GM19463 (cell line): ENCODE measurements around the gene RHOT2.

Experiments
- ATAC-seq: cut with Tn5 transposase; IDR thresholded peaks from one replicate; pipeline ENCODE4 v1.9.1; 2021; ENCODE audit warnings: mild to moderate bottlenecking, moderate library complexity; ENCODE audit not compliant: unreplicated experiment

The RHOT2 gene

DNA sequence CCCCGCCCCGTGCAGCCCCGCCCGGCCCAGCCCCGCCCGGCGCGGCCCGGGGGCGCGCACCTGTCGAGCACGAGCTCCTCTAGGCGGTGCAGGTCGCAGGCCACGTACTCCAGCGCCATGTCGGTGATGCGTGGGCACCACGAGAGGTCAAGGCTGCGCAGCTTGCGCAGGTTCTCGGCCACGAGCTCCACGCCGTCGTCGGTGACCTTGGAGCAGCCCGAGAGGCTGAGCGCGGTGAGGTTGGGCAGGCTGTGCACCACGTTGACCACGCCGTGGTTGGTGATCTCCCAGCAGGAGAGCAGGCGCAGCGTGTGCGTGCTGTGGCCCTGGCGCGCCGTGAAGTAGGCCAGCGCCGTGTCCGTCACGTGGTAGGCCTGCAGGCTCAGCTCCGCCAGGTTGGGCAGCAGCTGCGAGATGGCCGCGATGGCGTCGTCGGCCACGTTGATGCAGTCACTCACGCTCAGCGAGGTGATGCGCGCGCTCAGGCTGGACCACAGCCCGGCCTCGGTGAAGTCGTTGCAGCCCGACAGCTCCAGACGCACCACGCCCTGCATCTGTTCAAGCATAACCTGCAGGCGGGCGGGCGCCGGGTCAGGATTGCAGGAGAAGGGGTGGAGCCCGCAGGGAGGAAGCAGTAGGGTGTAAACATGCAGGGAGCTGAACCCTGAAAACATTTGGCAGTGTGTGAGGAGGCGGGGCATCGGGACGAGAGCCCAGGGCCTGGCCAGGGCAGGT, 27.6 kb downstream of the RHOT2 start:
- ATAC-seq: no peak

DNA sequence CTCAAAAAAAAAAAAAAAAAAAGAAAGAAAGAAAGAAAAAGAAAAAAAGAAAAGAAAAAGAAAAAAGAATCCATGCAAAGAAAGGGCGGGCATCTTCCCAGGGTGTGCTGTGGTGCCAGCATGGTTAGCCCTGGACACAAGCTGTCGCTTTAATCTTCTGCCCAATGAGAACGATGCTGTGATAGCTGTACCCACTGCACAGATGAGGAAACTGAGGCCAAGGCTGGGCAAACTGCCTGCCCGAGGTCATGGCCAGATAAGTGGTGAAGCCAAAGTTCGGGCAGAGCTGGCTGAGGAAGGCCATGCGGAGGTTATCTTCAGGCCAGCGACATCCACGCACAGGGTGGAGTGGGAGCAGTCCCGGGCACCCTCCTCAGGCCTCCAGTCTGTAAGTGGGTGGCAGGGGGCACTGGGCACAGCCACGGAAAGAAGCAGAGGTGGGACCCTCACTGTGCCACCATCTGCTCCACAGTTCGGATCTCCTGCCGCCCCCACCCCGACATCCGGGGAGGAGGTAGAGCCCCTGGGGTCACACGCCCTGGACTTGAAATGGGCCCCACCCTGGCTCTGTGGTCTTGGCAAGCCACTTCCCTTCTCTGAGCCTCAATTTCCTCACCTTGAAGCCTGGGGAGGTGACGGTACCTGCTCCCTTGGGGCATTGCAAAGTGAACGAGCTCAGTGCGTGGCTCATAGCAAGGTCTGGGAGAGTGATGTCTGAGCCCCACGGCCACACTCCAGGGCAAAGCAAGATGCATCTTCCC, 31.2 kb downstream of the RHOT2 start:
- no peak for ATAC-seq

DNA sequence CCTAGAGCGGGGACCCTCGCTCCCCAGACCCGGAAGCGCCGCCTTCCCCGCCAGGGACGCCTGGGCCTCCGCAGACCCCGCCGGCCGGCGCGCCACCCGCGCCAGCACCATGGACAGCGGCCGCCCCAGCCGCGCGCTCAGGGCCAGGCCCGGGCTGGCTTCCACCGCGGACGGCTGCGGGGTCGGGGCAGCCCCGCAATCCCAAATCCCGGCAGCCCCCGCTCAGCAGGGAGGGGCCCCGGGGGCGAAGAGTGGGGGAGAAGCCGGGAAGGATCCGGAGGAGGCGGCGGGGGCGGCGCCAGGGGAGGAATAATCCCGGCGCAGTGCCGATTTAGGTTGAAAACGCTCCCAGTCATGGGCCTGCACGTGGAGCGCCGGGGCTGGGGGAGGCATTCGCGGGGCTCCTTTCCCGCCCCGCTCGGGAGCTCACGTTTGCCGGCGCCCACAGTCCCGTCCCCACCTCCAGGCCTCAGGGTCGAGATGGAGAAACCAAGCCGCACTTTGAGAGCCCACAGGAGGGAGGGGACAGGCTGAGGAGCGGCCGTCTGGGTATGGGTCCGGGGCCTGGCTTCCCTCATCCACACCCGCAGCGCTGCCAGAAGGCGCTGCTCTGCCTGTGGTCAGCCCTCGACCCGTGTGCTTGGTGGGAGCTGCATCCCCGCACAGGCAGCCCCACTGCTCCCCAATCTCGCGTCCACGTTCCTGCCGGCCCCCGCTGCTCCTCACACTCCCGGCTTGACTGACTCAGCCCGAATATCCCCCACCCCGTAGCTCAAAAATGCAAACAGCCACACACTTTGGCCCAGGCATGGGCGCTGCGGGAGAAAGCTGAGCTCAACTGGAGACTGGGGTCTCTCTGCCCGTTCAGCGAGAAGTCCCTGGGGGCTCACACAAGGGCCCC, 33.0 kb downstream of the RHOT2 start:
- ATAC-seq: no peak

DNA sequence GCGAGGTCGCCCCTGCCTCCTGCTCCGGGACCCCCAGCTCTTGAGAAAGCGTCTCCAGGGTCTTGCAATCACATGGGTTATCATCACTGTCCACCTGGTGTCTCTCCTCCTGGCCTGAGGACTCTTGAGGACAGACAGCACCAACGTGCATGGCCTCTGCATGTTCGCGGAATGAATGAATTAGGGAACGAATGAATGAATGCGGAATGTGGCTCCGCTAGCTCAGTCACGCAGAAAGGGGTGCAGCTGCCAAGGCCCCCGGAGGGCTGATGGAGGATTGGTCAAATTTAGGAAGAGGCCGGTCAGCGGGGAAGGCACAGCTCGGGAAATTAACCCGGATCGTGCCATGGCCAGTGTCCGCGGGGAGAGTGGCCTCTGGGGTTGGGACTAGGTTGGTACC, 34.4 kb downstream of the RHOT2 start:
- ATAC-seq: no peak

DNA sequence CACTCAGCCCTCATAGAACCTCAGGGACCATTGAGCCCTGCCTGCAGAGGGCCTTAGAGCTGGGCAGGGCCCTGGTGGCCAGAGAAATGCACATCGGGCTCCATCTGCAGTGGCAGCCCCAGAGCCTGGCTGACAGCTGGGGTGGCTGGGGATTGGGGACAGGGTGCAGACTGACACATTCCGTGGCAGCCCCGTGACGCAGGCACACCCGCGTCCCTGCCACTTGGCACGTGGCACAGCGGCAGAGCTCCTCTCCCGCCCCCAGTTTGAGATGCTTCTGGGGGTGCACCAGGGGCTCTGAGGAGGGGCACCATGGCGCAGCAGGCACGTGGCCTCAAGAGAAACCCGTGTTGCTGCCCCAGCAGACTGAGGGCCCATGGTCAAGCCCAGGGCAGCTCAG, 35.5 kb downstream of the RHOT2 start:
- ATAC-seq: no peak

DNA sequence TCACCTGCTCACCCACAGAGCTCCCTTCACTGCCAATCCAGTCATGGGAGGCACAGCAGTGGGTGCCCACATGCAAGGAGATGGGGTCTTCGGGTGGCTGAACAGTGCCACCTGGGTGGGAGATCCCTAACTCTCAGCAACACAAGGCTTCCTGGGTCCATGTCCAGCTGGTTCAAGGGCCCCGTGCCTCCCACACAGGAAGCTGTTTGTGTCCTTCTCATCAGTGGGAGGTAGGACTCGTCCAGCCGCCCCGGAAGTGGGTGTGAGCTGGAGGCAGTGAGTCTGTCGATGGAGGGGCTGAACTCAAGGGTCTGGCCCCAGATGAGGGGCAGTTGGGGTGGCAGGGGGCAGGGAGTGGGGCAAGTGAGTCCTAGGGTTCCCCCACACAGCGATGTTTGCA, 36.1 kb downstream of the RHOT2 start:
- no peak for ATAC-seq

DNA sequence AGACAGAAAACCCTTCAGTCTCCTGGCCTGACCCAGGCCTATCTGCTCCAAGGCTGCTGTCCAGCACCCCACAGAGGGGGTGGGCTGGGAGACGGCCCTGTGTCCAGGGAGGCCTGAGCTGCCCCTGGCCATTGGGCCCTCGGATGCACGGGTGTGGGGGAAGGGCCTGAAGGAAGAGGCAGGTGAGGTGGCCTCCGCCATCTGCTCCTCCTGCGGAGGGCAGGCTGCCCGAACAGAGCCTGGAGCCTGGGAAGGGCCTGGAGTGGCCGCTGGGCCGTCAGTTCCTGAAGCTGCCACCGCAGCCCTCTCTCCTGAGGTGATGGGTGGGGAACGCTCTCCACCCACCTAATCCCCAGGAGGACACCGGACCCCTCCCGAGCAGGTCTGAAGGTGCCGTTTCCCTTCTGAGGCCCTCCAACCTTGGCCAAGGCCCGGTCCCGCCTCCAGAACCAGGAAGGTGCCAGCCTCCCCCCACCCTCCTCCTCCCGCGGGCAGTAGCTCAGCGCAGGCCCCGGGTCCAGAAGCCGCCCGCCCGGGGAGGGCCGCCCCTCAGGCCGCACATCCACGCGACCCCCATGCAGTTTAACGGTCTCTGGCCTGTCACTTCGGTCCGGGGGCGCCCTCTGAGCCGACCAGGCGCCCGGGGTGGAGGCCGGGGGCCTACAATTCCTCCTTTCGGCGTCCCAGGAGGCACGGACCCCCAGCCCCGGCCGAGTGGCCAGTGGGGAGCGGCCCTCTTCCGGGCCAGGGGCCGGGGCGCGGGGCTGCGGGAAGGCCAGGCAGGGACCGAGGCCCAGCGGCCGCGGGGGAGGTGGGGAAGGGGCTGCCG, 36.8 kb downstream of the RHOT2 start:
- ATAC-seq: no peak

DNA sequence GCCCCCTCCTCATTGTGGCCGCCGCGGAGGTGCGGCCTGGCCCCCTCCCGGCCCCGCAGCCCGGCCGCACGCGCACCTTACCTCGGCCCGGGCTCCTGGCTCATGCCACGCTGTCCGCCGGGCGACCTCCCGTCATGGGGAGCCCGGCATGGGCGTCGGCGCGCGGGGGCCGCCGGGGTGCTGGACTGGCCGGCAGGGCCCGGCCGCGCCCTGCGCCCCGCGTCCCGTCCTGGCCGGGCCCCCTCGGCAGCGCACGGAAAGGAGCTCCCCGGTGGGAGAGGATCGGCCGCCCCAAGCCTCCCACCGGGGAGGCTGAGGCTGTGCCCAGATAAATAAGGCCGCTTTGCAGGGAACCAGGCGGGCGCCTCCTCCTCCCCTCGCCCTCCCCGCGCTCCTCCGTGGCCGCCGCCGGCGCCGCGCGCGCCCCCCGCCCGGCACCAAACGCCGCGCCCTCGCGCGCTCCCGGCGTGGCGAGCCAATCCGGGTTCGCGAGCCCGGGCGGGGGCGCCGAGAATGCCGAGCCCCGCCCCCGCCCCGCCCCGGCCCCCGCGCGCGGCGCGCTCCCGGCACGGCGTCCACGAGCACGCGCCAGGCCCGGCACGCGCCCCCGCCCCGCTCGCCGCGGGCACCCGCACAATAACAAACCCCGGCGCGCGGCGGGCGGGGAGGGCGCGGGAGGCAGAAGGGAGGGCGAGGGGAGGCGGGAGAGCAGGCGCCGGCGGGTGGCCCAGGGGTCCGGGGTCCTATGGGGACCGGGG, 37.7 kb downstream of the RHOT2 start, which contains the start of gene FBXL16:
Gene FBXL16, minus strand, starts transcription at position 371 of the 758 bp plus-strand sequence. CDS start 8,396 bp downstream, outside the sequence.
- ATAC-seq: no peak

DNA sequence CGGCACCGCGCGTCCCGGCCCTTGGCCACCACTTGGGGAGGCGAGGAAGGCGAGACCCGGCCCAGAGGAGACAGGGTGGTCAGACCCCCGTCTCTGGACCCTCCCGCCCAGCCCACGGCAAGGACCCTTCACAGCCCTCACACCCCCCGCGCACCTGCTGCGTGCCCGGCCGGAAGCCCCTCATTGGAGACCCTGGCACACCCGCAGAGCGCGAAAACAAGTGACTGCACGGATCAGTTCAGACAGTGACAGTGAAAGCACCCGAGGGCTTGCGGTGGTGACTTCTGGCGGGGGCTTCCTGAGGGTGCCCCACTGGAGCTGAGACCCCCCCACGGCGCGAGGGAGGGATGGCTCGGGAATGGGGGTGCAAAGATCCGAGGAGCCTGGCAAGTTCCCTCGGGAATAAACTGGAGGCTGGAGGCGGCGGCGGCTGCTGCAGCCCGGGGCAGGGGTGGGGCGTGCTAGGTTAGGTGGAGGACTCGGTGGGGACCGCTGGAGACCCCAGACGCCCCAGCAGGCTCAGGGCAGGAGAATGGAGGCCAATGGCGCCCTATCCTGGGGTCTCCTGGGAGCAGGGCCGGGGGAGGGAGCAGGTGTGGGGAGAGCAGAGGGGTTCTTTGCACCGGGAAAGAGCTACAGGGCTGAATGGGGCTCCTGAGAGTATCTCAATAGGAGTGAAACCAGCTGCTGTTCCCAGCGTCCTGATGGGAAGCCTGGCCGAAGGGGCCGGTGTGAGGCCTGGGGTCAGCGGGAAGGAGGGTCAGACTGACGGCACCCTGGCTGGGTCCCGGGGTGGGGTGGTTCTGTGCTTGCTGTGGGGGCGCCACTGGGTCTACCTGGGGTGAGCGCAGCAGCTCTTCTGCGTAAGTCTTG, 38.5 kb downstream of the RHOT2 start:
- ATAC-seq: no peak

DNA sequence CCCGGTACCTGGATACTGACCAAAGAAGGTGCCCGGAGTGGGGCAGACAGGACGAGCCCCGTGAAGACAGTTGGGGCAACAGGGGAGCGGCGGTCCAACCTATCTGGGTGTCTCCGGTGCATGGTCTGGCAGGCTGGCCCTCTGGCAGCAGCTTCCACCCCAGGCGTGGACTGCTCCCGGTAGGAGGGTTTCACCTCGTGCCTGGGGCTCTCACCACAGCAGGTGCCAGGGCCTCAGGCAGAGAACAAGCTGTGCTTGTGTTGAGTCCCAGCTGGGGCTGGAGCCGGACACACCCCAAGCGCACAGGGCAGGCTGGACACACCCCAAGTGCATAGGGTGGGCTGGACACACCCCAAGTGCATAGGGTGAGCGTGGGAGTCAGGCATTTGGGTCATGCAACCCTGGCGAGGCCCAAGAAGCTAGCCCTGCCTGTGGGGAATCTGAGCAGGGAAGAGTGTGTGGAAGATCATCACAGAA, 39.2 kb downstream of the RHOT2 start:
- no peak for ATAC-seq

DNA sequence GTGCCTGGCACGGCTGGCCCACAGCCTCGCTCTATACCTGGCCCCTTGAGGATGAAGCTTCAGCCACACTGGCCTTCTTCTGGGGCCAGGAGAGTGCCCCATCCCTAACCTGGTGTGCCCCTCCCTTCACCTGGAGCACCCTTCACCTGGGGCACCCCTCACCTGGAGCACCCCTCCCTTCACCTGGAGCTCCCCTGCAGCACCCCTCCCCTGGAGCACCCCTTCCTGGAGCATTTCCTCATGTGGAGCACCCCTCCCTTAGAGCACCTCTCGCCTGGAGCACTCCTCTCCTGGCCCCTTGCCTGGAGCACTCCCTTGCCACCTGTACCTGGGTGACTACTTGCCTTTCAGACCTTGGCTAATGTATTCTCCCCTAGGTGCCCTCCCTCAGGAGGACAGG, 40.1 kb downstream of the RHOT2 start:
- ATAC-seq: no peak

DNA sequence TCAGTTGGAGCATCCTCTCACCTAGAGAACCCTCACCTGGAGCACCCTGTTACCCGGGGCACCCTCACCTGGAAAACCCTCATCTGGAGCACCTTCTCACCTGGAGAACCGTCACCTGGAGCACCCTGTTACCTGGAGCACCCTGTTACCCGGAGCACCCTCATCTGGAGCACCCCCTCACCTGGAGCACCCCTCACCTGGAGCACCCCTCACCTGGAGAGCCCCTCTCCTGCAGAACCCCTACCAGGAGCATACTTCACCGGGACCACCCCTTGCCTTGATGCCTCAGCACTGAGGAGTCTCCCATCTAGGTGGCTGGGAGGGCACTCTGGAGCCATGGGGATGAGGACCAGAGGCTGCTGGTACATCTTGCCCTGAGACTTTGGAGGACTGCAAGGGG, 41.0 kb downstream of the RHOT2 start:
- ATAC-seq: no peak

DNA sequence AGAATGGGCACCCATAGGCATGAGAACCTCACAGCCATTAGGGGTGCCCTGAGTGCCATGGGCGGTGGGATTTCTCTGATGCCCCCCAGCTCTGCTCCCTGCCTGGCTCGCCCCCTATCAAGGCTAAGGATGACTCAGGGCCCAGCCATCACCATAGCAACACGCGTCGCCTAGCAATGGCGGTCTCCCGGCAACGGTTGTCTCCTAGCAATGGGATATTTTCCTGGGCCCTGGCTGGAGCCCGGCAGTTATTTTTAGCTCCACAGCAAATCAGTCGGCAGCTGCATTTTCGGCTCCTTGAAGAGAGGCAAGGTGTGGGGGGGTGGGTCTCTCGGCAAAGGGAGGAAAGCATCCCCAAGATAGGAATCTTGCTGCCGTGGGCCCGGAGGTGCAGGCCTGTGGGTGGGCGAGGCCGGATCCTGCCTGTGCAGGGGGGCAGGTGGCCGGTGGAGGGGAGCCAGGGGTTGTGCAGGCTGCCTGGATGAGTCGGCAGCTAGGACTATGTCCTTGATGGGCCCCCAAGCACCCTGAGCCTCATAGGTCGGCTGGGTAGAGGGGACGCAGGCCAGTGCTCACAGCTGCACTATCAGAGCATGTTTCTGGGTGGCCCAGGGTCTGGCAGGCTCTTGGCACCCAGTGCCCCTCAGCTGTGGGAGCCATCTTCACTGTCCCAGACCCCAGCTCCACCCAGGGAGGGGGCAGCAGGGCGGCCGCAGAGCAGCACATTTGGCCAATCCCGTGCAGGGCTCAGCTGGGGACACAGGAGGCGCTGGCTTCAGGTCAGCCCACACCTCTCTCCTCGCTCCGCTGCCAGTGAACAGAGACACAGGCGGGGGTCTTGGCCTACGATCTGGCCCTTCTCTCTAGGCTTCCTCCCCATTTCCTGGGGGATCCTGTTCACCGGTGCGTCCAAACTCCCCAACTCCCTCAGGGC, 41.9 kb downstream of the RHOT2 start:
- no peak for ATAC-seq

DNA sequence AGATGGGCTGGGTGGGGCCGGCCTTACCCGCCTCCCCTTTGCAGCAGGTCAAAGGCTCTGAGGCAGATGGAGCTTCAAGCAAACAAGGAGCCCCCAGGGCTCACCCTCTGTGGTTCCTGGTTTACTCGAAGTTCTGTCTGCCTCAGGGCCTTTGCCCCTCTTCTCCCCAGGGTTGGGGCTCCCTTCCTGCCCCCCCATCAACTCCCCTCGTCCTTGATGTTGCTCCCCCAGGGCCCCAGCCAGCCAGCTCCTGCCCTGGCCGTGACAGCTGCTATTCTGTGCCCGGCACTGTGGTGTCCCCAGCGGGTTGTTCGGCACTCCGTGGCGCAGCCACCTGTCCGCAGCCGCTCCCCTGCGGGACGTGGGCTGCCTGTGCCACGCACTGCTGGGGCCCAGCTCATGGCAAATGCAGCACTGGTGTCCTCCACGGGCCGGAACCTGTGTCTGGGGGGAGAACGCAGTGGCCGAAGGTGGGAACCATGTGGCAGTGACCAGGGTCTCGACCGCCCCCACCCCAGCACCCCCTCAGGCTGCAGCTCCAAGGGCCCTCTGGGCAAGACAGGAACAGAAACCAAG, 42.7 kb downstream of the RHOT2 start:
- no peak for ATAC-seq

DNA sequence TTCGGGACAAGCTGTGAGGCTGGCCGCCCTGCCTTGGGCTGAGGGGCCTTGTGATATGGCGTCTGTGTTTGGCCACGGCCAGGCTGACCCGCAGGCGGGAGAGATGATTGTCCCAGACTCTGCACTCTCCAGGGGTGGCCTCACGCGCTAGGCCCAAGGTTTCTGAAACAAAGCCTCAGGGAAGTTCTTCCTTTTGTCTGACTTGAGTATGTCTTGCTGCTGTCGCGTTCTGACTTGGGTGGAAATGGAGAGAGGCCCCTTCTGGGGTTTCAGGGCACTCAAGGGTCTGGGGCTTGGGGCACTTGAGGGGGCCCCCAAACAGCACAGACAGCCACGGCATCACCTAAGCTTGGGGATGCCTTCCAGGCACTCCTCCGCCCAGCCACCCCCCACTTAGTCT, 43.2 kb downstream of the RHOT2 start:
- ATAC-seq: no peak

DNA sequence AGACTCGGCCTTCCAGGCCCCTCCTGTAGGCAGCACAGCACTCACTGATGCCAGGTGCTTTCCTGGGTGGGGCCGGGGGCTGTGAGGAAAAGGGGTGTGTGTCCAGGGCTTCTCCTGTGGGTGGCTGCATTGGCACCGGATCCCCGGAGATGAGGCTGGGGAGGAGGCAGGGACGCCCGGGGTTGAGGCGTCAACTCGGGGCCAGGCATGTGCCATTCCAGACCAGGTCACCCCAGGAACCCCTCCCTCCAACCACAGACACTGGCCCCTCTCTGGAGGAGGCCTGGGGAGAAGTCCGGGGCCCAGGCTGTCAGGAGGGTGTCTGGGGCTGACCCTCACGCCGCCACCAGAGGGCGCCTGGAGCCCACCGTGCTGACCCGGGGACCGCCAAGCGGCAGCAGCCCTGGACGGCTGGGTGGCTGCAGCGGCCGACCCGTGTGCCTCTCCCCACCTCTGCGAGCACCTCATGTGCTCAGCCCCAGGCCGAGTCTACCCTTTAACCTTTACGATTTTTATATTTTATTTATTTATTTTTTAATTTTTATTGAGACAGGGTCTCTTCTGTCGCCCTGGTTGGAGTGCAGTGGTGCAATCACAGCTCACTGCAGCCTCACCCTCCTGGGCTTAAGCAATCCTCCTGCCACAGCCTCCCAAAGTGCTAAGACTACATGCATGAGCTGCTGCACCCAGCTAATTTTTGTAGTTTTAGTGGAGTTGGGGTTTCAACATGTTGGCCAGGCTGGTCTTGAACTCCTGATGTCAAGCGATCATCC, 43.8 kb downstream of the RHOT2 start:
- ATAC-seq: no peak
